Esophagus muscularis mucosa (tissue), 4 donors: ENCODE results near the gene SLC29A3.

Experiments used
- CTCF ChIP-seq, 3 experiments: fragments of 200-600 bp in 2 of 3; fragments of 450-650 bp in 1 of 3; sonication (generic) in 2 of 3; IDR thresholded peaks; one replicate each; pipeline ENCODE4 v1.5.1; 2017 to 2019; ENCODE audit warnings: antibody characterized with exemption in 3 of 3, mild to moderate bottlenecking in 2 of 3, moderate library complexity in 1 of 3
- EP300 ChIP-seq: sonication (generic); formaldehyde crosslinking; IDR thresholded peaks from one replicate; pipeline ENCODE4 v1.6.1; 2017; ENCODE audit warnings: antibody characterized with exemption
- POLR2A ChIP-seq: fragments of 450-650 bp; IDR thresholded peaks from one replicate; pipeline ENCODE4 v1.6.1; 2017; ENCODE audit warnings: antibody characterized with exemption, moderate library complexity, mild to moderate bottlenecking, low read depth

GRCh38 chr10:71371750-71372166 is 52.7 kb downstream of the SLC29A3 start:
- TF ChIP-seq CTCF (IDR thresholded peaks at IDR 0.05) (no peak), POLR2A (no peak), EP300 (no peak)
